Astrocyte (in vitro differentiated cells and primary cell): ENCODE measurements around the gene SYNE1. TPM values are rescaled to one million over a fixed set of nuclear protein-coding genes. Genes with fewer than 3 reads are reported as not detected.

Experiments used
- DNase-seq: peaks from one replicate; pipeline ENCODE4 v3.0.0-alpha.2; 2010; ENCODE audit warnings: low read depth
- FAIRE-seq: peaks from 2 replicates; lab custom pipeline; 2011; peaks lifted over from hg19 to GRCh38; lab: Jason Lieb, UNC
- H2AFZ ChIP-seq: 2 replicates; pipeline ENCODE4 v1.6.0; 2012; ENCODE audit warnings: low read depth, low read length, inconsistent platforms
- H3K27ac ChIP-seq: 2 replicates; pipeline ENCODE4 v1.5.1; 2011; ENCODE audit warnings: low read depth, low read length, inconsistent platforms
- H3K27me3 ChIP-seq: 2 replicates; pipeline ENCODE4 v1.6.0; 2011; ENCODE audit warnings: low read length, inconsistent platforms; ENCODE audit not compliant: insufficient read depth
- H3K36me3 ChIP-seq: 2 replicates; pipeline ENCODE4 v1.5.1; 2011; ENCODE audit warnings: low read length, inconsistent platforms; ENCODE audit not compliant: insufficient read depth
- H3K4me1 ChIP-seq: 2 replicates; pipeline ENCODE4 v1.5.1; 2011; ENCODE audit warnings: low read length, inconsistent platforms; ENCODE audit not compliant: insufficient read depth
- H3K4me2 ChIP-seq: 2 replicates; pipeline ENCODE4 v1.6.0; 2012; ENCODE audit warnings: low read length, inconsistent platforms
- H3K4me3 ChIP-seq: 2 replicates; pipeline ENCODE4 v1.5.1; 2011; ENCODE audit warnings: low read depth, mild to moderate bottlenecking, low read length, inconsistent platforms; ENCODE audit not compliant: insufficient read depth
- H3K79me2 ChIP-seq: 2 replicates; pipeline ENCODE4 v1.6.0; 2012; ENCODE audit warnings: mild to moderate bottlenecking, low read length, inconsistent platforms; ENCODE audit not compliant: insufficient read depth
- H3K9ac ChIP-seq: 2 replicates; pipeline ENCODE4 v1.6.0; 2012; ENCODE audit warnings: mild to moderate bottlenecking, low read length, inconsistent platforms
- H3K9me3 ChIP-seq: 2 replicates; pipeline ENCODE4 v1.5.1; 2012; ENCODE audit warnings: low read depth, mild to moderate bottlenecking, low read length, inconsistent platforms; ENCODE audit not compliant: insufficient read depth
- H4K20me1 ChIP-seq: 2 replicates; pipeline ENCODE4 v1.6.0; 2012; ENCODE audit warnings: low read length, inconsistent platforms; ENCODE audit not compliant: insufficient read depth
- H3K27ac Mint-ChIP-seq: one replicate; pipeline ENCODE4 v1.8.0; 2021; ENCODE audit warnings: mild to moderate bottlenecking, mixed read lengths; ENCODE audit not compliant: unreplicated experiment
- H3K27me3 Mint-ChIP-seq: one replicate; pipeline ENCODE4 v1.8.0; 2021; ENCODE audit warnings: low read depth, mixed read lengths; ENCODE audit not compliant: unreplicated experiment
- H3K36me3 Mint-ChIP-seq: one replicate; pipeline ENCODE4 v1.8.0; 2021; ENCODE audit warnings: low read depth, mixed read lengths; ENCODE audit not compliant: unreplicated experiment
- H3K4me1 Mint-ChIP-seq: one replicate; pipeline ENCODE4 v1.8.0; 2021; ENCODE audit warnings: low read depth, mixed read lengths; ENCODE audit not compliant: unreplicated experiment
- H3K4me3 Mint-ChIP-seq: one replicate; pipeline ENCODE4 v1.8.0; 2021; ENCODE audit warnings: mild to moderate bottlenecking, moderate library complexity, mixed read lengths; ENCODE audit not compliant: unreplicated experiment
- H3K9me3 Mint-ChIP-seq: one replicate; pipeline ENCODE4 v1.8.0; 2021; ENCODE audit warnings: mild to moderate bottlenecking, mixed read lengths; ENCODE audit not compliant: unreplicated experiment
- EZH2 ChIP-seq: IDR thresholded peaks from 2 replicates; pipeline ENCODE4 v1.6.1; 2012; ENCODE audit warnings: mild to moderate bottlenecking, low read length, inconsistent platforms; ENCODE audit not compliant: insufficient read depth
- total RNA-seq: library from RNA; stranded (reverse); gene quantifications from 2 replicates; pipeline ENCODE4 v1.2.1, GENCODE V29; 2021
- TF ChIP-seq, protein P1 (sequence below): IDR thresholded peaks from 2 replicates; pipeline ENCODE4 v1.5.1; 2011; ENCODE audit warnings: low read depth, mild to moderate bottlenecking, inconsistent platforms, low read length, moderate library complexity; ENCODE audit not compliant: insufficient read depth

The SYNE1 gene
- total RNA-seq, 1 donor from 2014 or later = 66.5 TPM

DNA sequence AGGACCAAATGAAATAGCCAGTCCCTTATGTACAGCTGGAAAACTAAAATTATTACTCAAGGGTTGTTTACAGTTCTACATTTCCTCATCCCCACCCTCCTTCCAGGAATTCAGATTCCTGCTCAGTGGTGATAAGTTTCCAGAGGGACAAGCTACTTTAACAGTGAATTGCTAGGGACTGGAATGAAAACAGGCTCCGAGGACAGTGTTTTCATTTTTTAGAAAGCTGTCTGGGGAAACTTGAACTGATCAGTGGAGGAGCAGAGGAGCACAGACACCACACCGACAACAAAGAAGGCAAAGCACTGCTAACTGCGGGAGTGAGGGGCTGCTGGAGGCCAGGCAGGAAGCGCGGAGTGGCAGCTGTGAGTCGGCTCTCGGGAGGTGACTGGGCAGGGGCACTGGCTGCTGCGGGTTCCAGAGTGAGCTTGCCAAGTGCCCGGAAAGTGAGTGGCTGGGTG is 507.4 kb downstream of the SYNE1 start:
- H2AFZ ChIP-seq = no peak overlapping the region
- H3K27ac Mint-ChIP-seq = no peak overlapping the region
- no peak overlapping the region for H3K9ac ChIP-seq

DNA sequence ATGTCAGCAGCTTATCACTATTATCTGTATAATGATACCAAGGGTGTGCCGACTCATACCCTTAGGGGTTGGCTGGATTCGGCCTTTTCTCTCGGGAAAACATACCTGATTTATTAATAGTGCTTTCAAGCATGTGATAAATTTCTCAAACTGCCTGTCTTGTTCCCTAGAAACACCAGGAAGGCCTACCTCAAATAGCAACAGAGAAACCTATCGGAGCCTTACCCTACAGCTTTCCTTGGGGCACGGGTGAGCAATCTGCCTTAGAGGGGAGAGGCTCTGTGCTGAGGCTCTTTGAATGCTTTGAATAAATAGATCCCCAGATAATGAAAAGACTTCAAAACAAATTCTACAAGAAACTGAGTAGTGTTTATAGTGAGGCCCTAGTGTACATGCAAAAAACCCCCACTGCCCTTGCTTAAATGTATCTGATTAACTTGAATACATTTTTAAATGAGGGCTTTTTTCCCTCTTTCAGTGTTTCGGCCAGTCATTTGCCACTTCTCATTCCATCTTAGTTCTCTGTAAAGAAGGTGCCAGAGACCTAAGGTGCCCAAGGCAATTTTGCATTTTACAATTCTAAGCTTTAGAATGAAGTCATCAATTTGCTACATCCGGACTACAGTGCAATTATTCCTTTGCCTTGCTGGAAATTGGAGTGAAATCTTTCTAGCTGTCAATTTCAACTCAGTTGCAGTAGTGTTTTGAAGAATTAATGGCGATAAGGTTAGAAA is 509.6 kb downstream of the SYNE1 start:
- no peaks in the 10 kb centered on the region for H3K9me3 Mint-ChIP-seq
- no peak overlapping the region for H3K4me3 Mint-ChIP-seq
- H3K4me1 Mint-ChIP-seq = peaks cover 3% of the 10 kb centered on the region
- H3K27ac ChIP-seq = no peak overlapping the region
- H3K4me2 ChIP-seq = no peak overlapping the region
- H3K4me3 ChIP-seq = no peak overlapping the region
- no peak overlapping the region for H2AFZ ChIP-seq
- no peak for FAIRE-seq
- DNase-seq = no peak
- no peaks in the 10 kb centered on the region for H3K4me1 ChIP-seq
- no peak overlapping the region for H3K9ac ChIP-seq
- H3K27me3 Mint-ChIP-seq = no peaks in the 10 kb centered on the region
- peaks cover 15% of the 10 kb centered on the region for H3K36me3 Mint-ChIP-seq
- H3K9me3 ChIP-seq = no peaks in the 10 kb centered on the region
- H3K27me3 ChIP-seq = no peaks in the 10 kb centered on the region
- no peaks in the 10 kb centered on the region for H4K20me1 ChIP-seq
- H3K36me3 ChIP-seq = peaks cover 24% of the 10 kb centered on the region
- no peak overlapping the region for H3K27ac Mint-ChIP-seq
- no peaks in the 10 kb centered on the region for H3K79me2 ChIP-seq
- TF ChIP-seq, protein P1, sequence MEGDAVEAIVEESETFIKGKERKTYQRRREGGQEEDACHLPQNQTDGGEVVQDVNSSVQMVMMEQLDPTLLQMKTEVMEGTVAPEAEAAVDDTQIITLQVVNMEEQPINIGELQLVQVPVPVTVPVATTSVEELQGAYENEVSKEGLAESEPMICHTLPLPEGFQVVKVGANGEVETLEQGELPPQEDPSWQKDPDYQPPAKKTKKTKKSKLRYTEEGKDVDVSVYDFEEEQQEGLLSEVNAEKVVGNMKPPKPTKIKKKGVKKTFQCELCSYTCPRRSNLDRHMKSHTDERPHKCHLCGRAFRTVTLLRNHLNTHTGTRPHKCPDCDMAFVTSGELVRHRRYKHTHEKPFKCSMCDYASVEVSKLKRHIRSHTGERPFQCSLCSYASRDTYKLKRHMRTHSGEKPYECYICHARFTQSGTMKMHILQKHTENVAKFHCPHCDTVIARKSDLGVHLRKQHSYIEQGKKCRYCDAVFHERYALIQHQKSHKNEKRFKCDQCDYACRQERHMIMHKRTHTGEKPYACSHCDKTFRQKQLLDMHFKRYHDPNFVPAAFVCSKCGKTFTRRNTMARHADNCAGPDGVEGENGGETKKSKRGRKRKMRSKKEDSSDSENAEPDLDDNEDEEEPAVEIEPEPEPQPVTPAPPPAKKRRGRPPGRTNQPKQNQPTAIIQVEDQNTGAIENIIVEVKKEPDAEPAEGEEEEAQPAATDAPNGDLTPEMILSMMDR = no peak
- no peak for TF ChIP-seq EZH2

More for the DNA sequence above, 507.4 kb downstream of the SYNE1 start:
- TF ChIP-seq EZH2 = no peak
- TF ChIP-seq, protein P1 = no peak
- no peaks in the 10 kb centered on the region for H3K27me3 Mint-ChIP-seq
- no peaks in the 10 kb centered on the region for H3K79me2 ChIP-seq
- no peaks in the 10 kb centered on the region for H4K20me1 ChIP-seq
- DNase-seq (no peak), FAIRE-seq (no peak)
- no peak overlapping the region for H3K4me2 ChIP-seq
- no peak overlapping the region for H3K4me3 Mint-ChIP-seq
- H3K36me3 Mint-ChIP-seq = peaks cover 15% of the 10 kb centered on the region
- no peaks in the 10 kb centered on the region for H3K9me3 ChIP-seq
- H3K9me3 Mint-ChIP-seq = no peaks in the 10 kb centered on the region
- peaks cover 3% of the 10 kb centered on the region for H3K4me1 Mint-ChIP-seq
- no peak overlapping the region for H3K4me3 ChIP-seq
- no peaks in the 10 kb centered on the region for H3K4me1 ChIP-seq
- H3K27me3 ChIP-seq = no peaks in the 10 kb centered on the region
- peaks cover 31% of the 10 kb centered on the region for H3K36me3 ChIP-seq
- H3K27ac ChIP-seq = no peak overlapping the region

DNA sequence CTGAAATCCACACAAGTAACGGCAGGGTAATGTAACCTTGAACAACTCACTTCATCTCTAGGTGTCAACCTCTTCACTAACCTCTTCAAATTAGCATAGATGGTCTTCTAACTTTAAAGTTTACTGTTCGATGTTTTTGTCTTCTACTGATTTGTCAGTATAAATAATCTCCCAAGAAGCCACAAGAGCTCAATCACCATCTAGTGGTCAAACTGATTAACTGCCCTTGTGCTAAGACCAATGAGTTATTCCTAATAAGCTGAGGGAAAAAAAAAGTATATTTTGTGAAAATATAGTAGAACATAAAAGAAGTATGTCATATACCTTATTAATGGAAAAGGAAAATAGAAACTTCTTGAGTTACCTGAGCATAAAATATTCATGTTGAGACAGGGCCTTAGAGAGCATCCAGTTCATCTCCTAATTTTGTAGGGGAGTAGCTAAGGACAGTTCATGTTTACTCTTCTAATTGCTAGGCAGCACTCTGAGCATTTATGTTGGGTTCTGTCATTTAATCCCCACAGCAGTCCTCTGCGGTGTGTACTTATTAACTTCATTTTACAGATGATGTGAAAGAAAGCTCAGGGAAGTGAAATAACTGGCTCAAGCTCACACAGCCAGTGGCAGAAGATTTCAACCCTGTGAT is 512.6 kb downstream of the SYNE1 start:
- Histone ChIP-seq H3K79me2 (no peaks in the 10 kb centered on the region), H3K4me2 (no peak overlapping the region), H3K4me3 (no peak overlapping the region), H3K36me3 (peaks cover 27% of the 10 kb centered on the region), H3K27me3 (no peaks in the 10 kb centered on the region), H3K27ac (no peak overlapping the region), H2AFZ (no peak overlapping the region), H4K20me1 (no peaks in the 10 kb centered on the region), H3K9me3 (no peaks in the 10 kb centered on the region), H3K9ac (no peak overlapping the region), H3K4me1 (no peaks in the 10 kb centered on the region)
- Mint-ChIP-seq H3K27me3 (no peaks in the 10 kb centered on the region), H3K9me3 (no peaks in the 10 kb centered on the region), H3K36me3 (peaks cover 32% of the 10 kb centered on the region), H3K4me1 (no peaks in the 10 kb centered on the region), H3K4me3 (no peak overlapping the region), H3K27ac (no peak overlapping the region)
- FAIRE-seq = no peak
- DNase-seq = peak; percentile 50
- no peak for TF ChIP-seq EZH2
- TF ChIP-seq, protein P1 = peak; percentile 89
